Measurements from ENCODE around the gene PSMD1.
"Not testable (repeated sequence)": the region's sequence is repeated elsewhere in the genome, so short reads cannot be mapped to it uniquely, and the experiment has no call there.

PSMD1 gene

DNA sequence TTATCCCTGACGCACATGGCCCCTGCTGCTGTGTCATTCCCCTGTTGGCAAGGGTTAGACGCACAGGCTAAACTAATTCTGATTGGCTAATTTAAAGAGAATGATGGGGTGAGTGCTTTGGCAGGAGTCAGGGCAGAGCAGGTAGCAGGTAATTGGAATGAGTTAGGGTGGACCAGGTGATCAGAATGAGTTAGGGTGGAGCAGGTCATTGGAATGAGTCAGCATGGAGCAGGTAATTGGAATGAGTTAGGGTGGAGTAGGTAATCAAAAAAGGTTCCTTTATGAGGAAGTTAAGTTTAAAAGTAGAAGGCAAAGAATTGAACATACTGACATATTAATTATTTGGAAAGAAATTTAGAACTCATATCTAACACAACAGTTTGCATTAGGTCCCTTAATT lies 43.7 kb downstream of the PSMD1 start:
- not testable (repeated sequence) for H3K27me3 Mint-ChIP-seq; H3K4me1 Mint-ChIP-seq (ENCODE audit: low read depth); H3K4me3 Mint-ChIP-seq; H3K27ac Mint-ChIP-seq
- H3K36me3 Mint-ChIP-seq (ENCODE audit: low read depth) = peaks cover 79% of the 10 kb centered on the region
- peaks cover 23% of the 10 kb centered on the region for H3K9me3 Mint-ChIP-seq
- intact Hi-C loops (cut with micrococcal nuclease) = loop anchor here (5.0 kb wide), 1 partner anchor 127 kb away; no protein-coding TSS in a partner anchor

DNA sequence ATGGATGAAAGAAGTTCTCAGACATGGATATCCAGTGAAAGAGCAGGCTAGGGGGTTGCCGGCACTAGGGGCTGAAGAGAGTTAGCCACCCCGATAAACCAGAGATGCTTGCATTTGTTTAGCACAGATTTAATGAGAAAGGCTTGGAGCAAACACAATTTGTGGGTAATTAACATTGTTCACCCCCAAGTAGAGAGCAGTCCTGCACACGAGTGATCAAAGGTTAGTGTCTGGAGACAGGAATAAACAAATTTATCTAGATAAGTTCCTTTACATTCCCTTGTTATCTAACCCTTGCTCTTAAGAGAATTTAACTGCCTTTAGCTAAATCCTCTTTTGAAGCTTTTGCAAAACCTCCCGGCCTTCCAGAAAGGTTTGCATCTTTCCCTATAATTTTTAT lies 44.3 kb downstream of the PSMD1 start:
- intact Hi-C loops (cut with micrococcal nuclease) = loop anchor here (5.0 kb wide), 1 partner anchor 126 kb away; no protein-coding TSS in a partner anchor
- H3K27me3 Mint-ChIP-seq = no peaks in the 10 kb centered on the region
- H3K9me3 Mint-ChIP-seq = peaks cover 23% of the 10 kb centered on the region
- peaks cover 72% of the 10 kb centered on the region for H3K36me3 Mint-ChIP-seq (ENCODE audit: low read depth)
- H3K4me3 Mint-ChIP-seq = no peak overlapping the region
- no peak overlapping the region for H3K27ac Mint-ChIP-seq
- H3K4me1 Mint-ChIP-seq (ENCODE audit: low read depth) = no peaks in the 10 kb centered on the region

DNA sequence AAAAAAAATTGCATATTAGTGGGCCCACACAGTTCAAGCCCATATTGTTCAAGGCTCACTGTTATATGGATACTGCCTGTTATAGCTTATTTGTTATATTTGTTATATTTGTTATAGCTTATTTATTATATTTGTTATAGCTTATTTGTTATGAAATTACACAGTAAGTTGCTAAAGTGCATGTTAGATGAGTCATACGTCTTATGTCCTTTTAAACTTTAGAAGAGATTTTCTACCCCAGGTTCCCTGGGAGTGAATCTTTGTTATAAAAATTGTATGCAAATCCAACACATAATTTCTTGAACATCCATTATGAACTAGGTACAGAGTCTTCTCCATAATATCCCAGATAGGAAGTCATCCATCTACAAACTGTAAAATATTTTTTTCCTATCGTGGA lies 46.1 kb downstream of the PSMD1 start:
- no peak overlapping the region for H3K27ac Mint-ChIP-seq
- no peak overlapping the region for H3K4me3 Mint-ChIP-seq
- H3K36me3 Mint-ChIP-seq (ENCODE audit: low read depth) = peaks cover 65% of the 10 kb centered on the region
- H3K27me3 Mint-ChIP-seq = no peaks in the 10 kb centered on the region
- intact Hi-C loops (cut with micrococcal nuclease) = loop anchor here (5.0 kb wide), 1 partner anchor 125 kb away; no protein-coding TSS in a partner anchor
- H3K4me1 Mint-ChIP-seq (ENCODE audit: low read depth) = no peaks in the 10 kb centered on the region
- H3K9me3 Mint-ChIP-seq = peaks cover 15% of the 10 kb centered on the region

DNA sequence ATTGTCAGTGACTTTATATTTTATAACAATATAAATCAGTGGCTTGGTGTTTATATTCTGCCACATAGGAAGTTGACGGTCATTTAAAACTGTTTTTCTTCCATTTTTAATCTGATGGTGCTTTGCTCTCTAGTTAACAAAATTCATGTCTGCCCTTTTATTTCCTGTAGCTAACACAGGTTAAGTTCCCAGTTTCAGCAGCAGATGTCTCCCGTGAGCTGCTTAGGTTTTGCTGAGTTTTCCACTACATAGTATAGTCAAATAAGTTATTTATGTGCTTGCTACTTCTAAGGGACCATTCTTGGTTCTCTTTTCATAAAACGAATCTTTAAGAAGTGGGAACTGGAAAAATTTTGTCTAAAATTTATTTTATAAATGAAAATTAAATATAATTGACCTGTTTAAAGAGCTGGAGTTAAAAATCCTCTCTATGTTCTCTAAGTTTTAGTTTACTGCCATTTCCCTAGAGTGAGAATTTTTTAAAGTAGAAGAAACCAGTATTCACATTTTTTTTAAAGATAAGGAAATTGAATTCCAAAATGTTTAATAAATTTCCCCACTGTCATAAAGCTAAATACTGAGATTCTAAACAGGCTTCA lies 47.5 kb downstream of the PSMD1 start:
- Mint-ChIP-seq H3K36me3 (ENCODE audit: low read depth) (peaks cover 65% of the 10 kb centered on the region), H3K9me3 (peaks cover under 1% of the 10 kb centered on the region), H3K4me3 (no peak overlapping the region), H3K4me1 (ENCODE audit: low read depth) (no peaks in the 10 kb centered on the region), H3K27me3 (no peaks in the 10 kb centered on the region), H3K27ac (no peak overlapping the region)
- intact Hi-C loops (cut with micrococcal nuclease) = loop anchor here (2.0 to 5.0 kb wide), 3 partner anchors 123 to 349 kb away; no protein-coding TSS in a partner anchor

DNA sequence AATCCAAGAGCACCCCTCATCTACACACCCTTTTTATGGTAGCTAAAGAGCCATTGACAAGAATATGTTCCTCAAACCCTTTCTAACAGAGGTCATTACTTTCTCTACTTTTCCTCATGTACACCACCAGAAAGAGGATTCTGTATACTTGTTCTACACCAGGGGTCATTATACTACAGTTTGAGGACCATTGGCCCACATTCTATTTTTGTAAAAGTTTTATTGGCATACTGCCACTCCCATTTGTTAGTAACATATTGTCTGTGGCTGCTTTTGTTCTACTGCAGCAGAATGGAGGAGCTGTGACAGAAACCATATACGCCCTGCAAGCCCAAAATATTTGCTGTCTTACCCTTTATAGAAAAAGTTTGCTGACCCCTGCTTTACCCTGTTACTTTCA lies 53.9 kb downstream of the PSMD1 start:
- H3K27ac Mint-ChIP-seq = no peak overlapping the region
- H3K9me3 Mint-ChIP-seq = no peaks in the 10 kb centered on the region
- no peaks in the 10 kb centered on the region for H3K27me3 Mint-ChIP-seq
- peaks cover 71% of the 10 kb centered on the region for H3K36me3 Mint-ChIP-seq (ENCODE audit: low read depth)
- no peak overlapping the region for H3K4me3 Mint-ChIP-seq
- H3K4me1 Mint-ChIP-seq (ENCODE audit: low read depth) = no peaks in the 10 kb centered on the region
- intact Hi-C loops (cut with micrococcal nuclease) = no loop called here

DNA sequence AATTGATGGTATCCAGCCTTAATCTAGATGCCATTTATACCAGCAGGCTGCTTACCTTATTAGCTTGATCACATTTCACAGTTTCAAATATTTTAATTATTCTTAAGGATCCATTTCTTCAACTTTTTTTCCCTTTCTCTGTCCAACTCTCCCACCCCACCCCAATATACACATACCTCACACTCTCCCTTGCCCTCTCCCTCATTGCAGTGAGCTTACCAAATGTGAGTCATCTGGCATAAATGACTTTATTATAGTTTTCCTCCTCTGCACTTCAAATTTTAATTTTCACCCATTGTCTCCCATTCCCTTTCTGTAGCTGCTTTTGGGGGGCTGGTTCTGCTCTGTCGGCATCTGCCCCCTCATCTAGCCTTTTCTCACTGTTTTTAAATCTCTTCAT lies 55.3 kb downstream of the PSMD1 start:
- no peaks in the 10 kb centered on the region for H3K4me1 Mint-ChIP-seq (ENCODE audit: low read depth)
- no peaks in the 10 kb centered on the region for H3K9me3 Mint-ChIP-seq
- peaks cover 70% of the 10 kb centered on the region for H3K36me3 Mint-ChIP-seq (ENCODE audit: low read depth)
- intact Hi-C loops (cut with micrococcal nuclease) = no loop called here
- no peak overlapping the region for H3K4me3 Mint-ChIP-seq
- H3K27me3 Mint-ChIP-seq = no peaks in the 10 kb centered on the region
- H3K27ac Mint-ChIP-seq = no peak overlapping the region

DNA sequence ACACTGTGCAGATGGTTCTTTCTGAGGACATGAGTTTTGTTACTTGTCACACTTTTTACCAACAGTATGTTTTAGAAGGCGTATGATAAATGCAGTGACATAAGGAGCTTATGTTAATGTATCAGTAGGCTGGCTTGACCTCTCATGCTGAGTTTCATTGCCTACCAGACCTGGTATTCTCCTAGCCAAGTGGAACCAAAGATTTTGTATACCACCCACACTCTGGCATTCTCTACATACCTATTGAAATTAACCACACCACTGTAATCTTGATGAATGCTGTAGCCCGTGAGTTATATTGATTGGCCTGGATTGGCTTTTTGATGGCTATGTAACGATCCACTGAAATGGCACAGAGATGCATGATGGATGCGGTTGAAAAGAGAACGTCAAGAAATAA lies 56.8 kb downstream of the PSMD1 start:
- Mint-ChIP-seq H3K9me3 (no peaks in the 10 kb centered on the region), H3K4me1 (ENCODE audit: low read depth) (no peaks in the 10 kb centered on the region), H3K27ac (no peak overlapping the region), H3K4me3 (no peak overlapping the region), H3K36me3 (ENCODE audit: low read depth) (peaks cover 56% of the 10 kb centered on the region), H3K27me3 (no peaks in the 10 kb centered on the region)
- intact Hi-C loops (cut with micrococcal nuclease) = no loop called here

DNA sequence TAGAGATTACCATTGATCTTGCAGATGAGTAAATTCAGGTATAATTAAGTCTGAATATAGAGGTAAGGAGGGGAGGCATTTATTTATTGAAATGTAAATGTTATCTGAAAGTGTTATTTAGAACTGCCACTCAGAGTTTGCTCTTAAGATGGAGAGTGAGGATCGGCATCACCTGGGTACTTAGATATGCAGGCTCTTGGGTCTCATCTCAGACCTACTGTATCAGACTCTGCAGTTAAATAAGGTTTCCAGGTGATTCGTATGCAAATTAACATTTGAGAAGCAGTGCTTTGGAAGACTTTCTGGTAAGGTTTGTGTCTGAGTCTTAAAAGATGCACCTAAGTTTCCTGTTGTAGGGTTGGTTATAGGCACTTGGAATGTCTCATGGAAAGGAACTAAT lies 59.0 kb downstream of the PSMD1 start:
- H3K27me3 Mint-ChIP-seq = no peaks in the 10 kb centered on the region
- no peak overlapping the region for H3K27ac Mint-ChIP-seq
- intact Hi-C loops (cut with micrococcal nuclease) = no loop called here
- H3K4me3 Mint-ChIP-seq = no peak overlapping the region
- no peaks in the 10 kb centered on the region for H3K4me1 Mint-ChIP-seq (ENCODE audit: low read depth)
- H3K9me3 Mint-ChIP-seq = no peaks in the 10 kb centered on the region
- H3K36me3 Mint-ChIP-seq (ENCODE audit: low read depth) = peaks cover 42% of the 10 kb centered on the region

DNA sequence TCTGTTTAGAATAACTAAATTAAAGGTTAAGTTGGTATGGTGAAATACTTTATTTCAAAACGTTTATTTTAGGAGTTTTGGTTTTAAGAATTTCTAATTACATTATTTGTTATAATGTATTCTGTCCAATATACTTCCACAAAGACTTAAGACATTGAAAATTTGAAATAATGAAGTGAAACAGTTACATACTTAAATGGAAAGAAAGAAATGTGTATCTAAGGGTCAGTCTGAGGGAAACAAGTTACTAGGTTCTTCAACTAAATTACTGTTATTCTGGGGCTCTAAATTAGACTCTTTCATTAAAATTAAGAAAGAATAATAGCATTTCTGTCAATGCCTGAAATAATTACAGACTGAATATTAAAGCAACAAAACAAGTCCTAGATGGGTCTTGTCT lies 60.5 kb downstream of the PSMD1 start:
- Mint-ChIP-seq H3K36me3 (ENCODE audit: low read depth) (peaks cover 27% of the 10 kb centered on the region), H3K9me3 (no peaks in the 10 kb centered on the region), H3K27me3 (no peaks in the 10 kb centered on the region), H3K4me1 (ENCODE audit: low read depth) (no peaks in the 10 kb centered on the region), H3K27ac (no peak overlapping the region), H3K4me3 (no peak overlapping the region)
- intact Hi-C loops (cut with micrococcal nuclease) = no loop called here

DNA sequence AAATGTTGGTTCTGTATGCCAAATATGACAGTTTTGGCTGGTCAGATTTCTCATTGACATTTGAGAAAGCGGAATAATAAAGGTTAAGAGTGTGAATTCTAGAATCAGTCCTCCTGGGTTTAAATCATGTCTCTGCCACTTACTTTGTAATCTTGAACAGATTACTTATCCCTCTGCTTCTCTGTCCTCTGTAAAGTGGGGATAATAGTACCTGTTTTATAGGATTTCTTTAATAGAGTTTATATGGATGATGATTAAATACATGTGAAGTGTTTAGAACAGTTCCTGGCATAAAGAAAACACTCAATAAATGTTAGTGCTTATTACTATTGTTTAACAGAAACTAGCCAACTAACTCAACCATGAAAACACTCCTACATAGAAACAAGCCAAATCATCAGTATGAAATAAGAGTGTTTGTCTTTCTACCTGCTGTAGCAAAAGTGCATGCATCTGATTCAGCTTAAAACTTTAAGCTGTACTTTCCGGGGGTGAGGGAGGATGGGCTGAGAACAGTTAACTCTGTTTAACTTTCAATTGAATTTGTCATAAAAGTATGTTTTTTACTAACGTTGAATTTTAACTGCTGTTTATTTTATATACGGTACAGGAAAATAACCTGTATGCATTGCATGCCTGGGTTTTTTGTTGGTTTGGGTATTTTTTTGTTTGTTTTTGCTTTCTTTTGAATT lies 61.4 kb downstream of the PSMD1 start:
- no peaks in the 10 kb centered on the region for H3K9me3 Mint-ChIP-seq
- no peak overlapping the region for H3K4me3 Mint-ChIP-seq
- intact Hi-C loops (cut with micrococcal nuclease) = no loop called here
- no peaks in the 10 kb centered on the region for H3K27me3 Mint-ChIP-seq
- no peak overlapping the region for H3K27ac Mint-ChIP-seq
- H3K4me1 Mint-ChIP-seq (ENCODE audit: low read depth) = no peaks in the 10 kb centered on the region
- H3K36me3 Mint-ChIP-seq (ENCODE audit: low read depth) = peaks cover 19% of the 10 kb centered on the region

DNA sequence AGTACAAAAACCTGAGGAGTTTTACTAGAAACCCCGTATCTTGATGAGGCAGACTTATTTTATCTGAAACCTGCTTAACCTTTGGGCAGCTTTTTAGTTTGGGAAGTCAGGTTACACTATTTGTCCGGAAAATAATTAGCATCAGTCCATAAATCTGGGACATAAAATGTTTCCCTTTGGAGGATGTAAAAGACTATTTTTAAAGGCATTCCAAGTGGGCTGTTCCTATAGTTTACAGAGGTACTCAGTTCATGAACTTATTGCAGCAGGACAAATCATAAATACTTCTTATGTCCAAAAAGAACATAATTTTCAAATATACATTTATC lies 61.9 kb downstream of the PSMD1 start:
- no peaks in the 10 kb centered on the region for H3K27me3 Mint-ChIP-seq
- H3K4me3 Mint-ChIP-seq = no peak overlapping the region
- H3K4me1 Mint-ChIP-seq (ENCODE audit: low read depth) = no peaks in the 10 kb centered on the region
- peaks cover 19% of the 10 kb centered on the region for H3K36me3 Mint-ChIP-seq (ENCODE audit: low read depth)
- H3K9me3 Mint-ChIP-seq = no peaks in the 10 kb centered on the region
- intact Hi-C loops (cut with micrococcal nuclease) = no loop called here
- H3K27ac Mint-ChIP-seq = no peak overlapping the region

DNA sequence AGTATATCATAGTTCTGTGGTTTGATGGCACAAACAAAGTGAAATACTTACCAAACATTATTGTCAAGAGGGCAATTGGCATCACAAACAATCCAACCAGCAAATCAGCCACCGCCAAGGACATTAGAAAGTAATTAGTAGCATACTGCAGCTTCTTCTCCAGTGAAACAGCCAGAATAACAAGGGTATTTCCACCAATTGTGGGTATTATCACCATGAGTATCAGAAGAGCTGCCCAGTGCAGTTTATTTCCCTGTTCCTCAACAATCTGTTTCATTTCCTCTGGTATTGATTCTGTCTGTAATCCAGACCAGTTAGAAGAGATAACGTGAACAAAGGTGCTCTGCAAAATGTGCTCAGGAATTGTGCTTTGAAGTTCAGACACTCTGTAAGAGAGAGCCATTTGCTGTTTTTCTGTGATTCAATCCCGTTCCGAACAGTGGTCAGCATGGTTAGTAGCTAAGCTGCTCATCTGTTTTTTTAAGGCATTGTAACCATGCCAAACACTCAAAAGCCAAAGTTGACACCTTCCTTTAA lies 66.8 kb downstream of the PSMD1 start:
- Mint-ChIP-seq H3K27me3 (no peaks in the 10 kb centered on the region), H3K36me3 (ENCODE audit: low read depth) (peaks cover 13% of the 10 kb centered on the region), H3K9me3 (no peaks in the 10 kb centered on the region), H3K4me3 (no peak overlapping the region), H3K4me1 (ENCODE audit: low read depth) (no peaks in the 10 kb centered on the region), H3K27ac (no peak overlapping the region)
- intact Hi-C loops (cut with micrococcal nuclease) = no loop called here

DNA sequence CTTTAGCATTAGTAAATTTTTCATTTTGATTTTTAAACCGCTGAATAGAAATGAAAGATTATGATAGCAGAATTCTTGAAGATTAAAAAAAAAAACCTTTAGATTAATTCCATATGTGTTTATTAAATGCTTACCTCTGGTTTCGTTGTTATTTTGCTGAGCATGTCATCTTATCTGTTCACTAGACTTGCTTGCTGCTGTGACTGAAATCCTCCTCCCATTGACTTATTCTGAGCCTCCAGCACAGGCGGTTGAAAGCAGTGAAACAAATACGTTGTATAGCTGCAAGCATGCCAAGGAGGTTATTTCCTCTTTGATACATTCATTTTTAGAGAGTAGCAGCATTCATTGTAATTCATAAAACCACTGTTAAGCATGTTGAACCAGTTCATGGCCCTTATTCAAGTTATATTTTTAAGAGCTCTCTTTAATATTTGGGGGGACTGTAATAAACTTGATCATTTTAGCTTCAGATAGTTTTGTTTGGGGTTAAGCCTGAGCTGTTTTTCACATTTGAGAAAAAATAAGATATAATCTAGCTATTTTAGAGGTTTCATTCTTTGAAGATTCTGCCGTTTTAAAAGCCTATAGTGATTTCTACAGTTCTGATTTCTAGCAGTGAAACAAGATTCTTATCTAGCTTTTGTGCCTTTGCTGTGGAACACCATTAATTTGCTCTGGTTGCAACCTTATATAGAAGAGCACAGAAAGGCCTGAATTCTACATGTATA lies 68.3 kb downstream of the PSMD1 start, which contains the start of gene HTR2B:
HTR2B (minus strand) TSS at position 205 of the 731 bp plus-strand sequence. CDS start 1,278 bp downstream, outside the sequence.
- Mint-ChIP-seq H3K4me3 (no peak within 1 kb of the TSS), H3K27me3 (no peaks in the 10 kb centered on the region), H3K36me3 (ENCODE audit: low read depth) (peaks cover 11% of the 10 kb centered on the region), H3K27ac (no peak within 1 kb of the TSS), H3K4me1 (ENCODE audit: low read depth) (no peaks in the 10 kb centered on the region), H3K9me3 (no peaks in the 10 kb centered on the region)
- intact Hi-C loops (cut with micrococcal nuclease) = no loop called here

DNA sequence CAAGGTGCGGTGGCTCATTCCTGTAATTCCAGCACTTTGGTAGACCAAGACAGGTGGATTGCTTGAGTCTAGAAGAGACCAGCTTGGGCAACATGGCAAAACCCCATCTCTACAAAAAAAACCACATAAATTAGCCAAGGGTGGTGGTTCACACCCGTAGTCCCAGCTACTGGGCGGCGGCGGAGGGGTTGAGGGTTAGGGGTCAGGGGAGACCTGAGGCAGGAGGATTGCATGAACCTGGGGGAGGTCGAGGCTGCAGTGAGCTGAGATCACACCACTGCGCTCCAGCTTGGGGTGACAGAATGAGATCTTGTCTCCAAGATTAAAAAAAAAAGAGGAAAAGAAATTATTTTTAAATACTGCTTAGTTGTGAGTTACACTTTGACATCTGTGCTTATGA lies 69.5 kb downstream of the PSMD1 start:
- Mint-ChIP-seq H3K4me1 (ENCODE audit: low read depth) (no peaks in the 10 kb centered on the region), H3K36me3 (ENCODE audit: low read depth) (peaks cover 12% of the 10 kb centered on the region), H3K4me3 (no peak overlapping the region), H3K27ac (no peak overlapping the region), H3K27me3 (no peaks in the 10 kb centered on the region), H3K9me3 (no peaks in the 10 kb centered on the region)
- intact Hi-C loops (cut with micrococcal nuclease) = no loop called here
